HepG2 (cell line): ENCODE measurements around the gene CAVIN1. TPM values are rescaled to one million over a fixed set of nuclear protein-coding genes. Genes with fewer than 3 reads are reported as not detected.
A peak's percentile ranks its signal among the peaks of the same experiment; 100 is the strongest.

Source experiments
- DNMT3B ChIP-seq: conservative IDR thresholded peaks from 2 replicates; pipeline ENCODE4 v1.6.1; 2016; ENCODE audit warnings: missing biosample characterization, control low read depth
- FOXO1 ChIP-seq: sonication (generic); formaldehyde crosslinking; IDR thresholded peaks from 2 replicates; pipeline ENCODE4 v1.4.0; 2020; ENCODE audit warnings: missing genetic modification reagents
- FOXP1 ChIP-seq, 2 experiments: fragments of 450-650 bp in 1 of 2; IDR thresholded peaks; 2 replicates each; pipeline ENCODE4 v1.6.1; 2017 to 2018; ENCODE audit warnings: antibody characterized with exemption in 1 of 2
- GATAD1 ChIP-seq: IDR thresholded peaks from 2 replicates; pipeline ENCODE4 v1.6.1; 2016; ENCODE audit warnings: missing genetic modification reagents, missing compliant biosample characterization
- HNF4G ChIP-seq, 2 experiments: sonication (generic) in 1 of 2; formaldehyde crosslinking in 1 of 2; IDR thresholded peaks; 2 replicates each; pipeline versions ENCODE4 v1.4.0 to v1.6.1; 2011 to 2020; ENCODE audit warnings: borderline replicate concordance in 2 of 2, low read depth in 2 of 2, mild to moderate bottlenecking in 2 of 2, low read length in 1 of 2, missing genetic modification reagents in 1 of 2, moderate library complexity in 1 of 2
- JARID2 ChIP-seq: sonication (generic); formaldehyde crosslinking; IDR thresholded peaks from 2 replicates; pipeline ENCODE4 v1.8.1; 2023; ENCODE audit warnings: missing genetic modification reagents, inconsistent platforms; ENCODE audit not compliant: insufficient replicate concordance
- JUND ChIP-seq: sonication (generic); formaldehyde crosslinking; IDR thresholded peaks from 2 replicates; pipeline ENCODE4 v1.8.0; 2022; ENCODE audit warnings: mild to moderate bottlenecking, missing genetic modification reagents
- MBD4 ChIP-seq: IDR thresholded peaks from 2 replicates; pipeline ENCODE4 v1.6.1; 2012; ENCODE audit warnings: low read length, inconsistent platforms, borderline replicate concordance
- NFKBIZ ChIP-seq: IDR thresholded peaks from 2 replicates; pipeline ENCODE4 v1.6.1; 2018; ENCODE audit warnings: missing genetic modification reagents, missing compliant biosample characterization
- SNAPC5 ChIP-seq: sonication (generic); formaldehyde crosslinking; IDR thresholded peaks from 2 replicates; pipeline ENCODE4 v1.8.1; 2023; ENCODE audit warnings: mild to moderate bottlenecking, missing genetic modification reagents, borderline replicate concordance
- SP2 ChIP-seq: sonication (generic); formaldehyde crosslinking; IDR thresholded peaks from 2 replicates; pipeline ENCODE4 v1.5.1; 2020; ENCODE audit warnings: mild to moderate bottlenecking, missing genetic modification reagents
- STAT6 ChIP-seq: sonication (generic); formaldehyde crosslinking; IDR thresholded peaks from 2 replicates; pipeline ENCODE4 v1.4.0; 2020; ENCODE audit warnings: missing genetic modification reagents, mild to moderate bottlenecking, borderline replicate concordance
- TCF7 ChIP-seq: sonication (generic); IDR thresholded peaks from 2 replicates; pipeline ENCODE4 v1.6.1; 2016; ENCODE audit warnings: antibody characterized with exemption, low read depth
- ZNF138 ChIP-seq: sonication (generic); formaldehyde crosslinking; IDR thresholded peaks from 2 replicates; pipeline ENCODE4 v1.5.0; 2020; ENCODE audit warnings: mild to moderate bottlenecking, low read depth, missing genetic modification reagents
- ZNF343 ChIP-seq: sonication (generic); formaldehyde crosslinking; IDR thresholded peaks from 2 replicates; pipeline ENCODE4 v1.4.0; 2020; ENCODE audit warnings: mild to moderate bottlenecking, missing genetic modification reagents
- ZNF382 ChIP-seq: sonication (generic); formaldehyde crosslinking; IDR thresholded peaks from 2 replicates; pipeline ENCODE4 v1.5.0; 2020; ENCODE audit warnings: missing genetic modification reagents, mild to moderate bottlenecking, borderline replicate concordance
- ZNF609 ChIP-seq: sonication (generic); formaldehyde crosslinking; IDR thresholded peaks from 2 replicates; pipeline ENCODE4 v1.4.0; 2020; ENCODE audit warnings: mild to moderate bottlenecking, missing genetic modification reagents, borderline replicate concordance
- ZNF703 ChIP-seq: sonication (generic); formaldehyde crosslinking; IDR thresholded peaks from 2 replicates; pipeline ENCODE4 v1.5.1; 2020; ENCODE audit warnings: missing genetic modification reagents, mild to moderate bottlenecking, moderate library complexity, borderline replicate concordance
- ZNF83 ChIP-seq: sonication (generic); formaldehyde crosslinking; IDR thresholded peaks from 2 replicates; pipeline ENCODE4 v1.4.0; 2020; ENCODE audit warnings: missing genetic modification reagents, mild to moderate bottlenecking, borderline replicate concordance
- polyA plus RNA-seq, 8 experiments: library from polyadenylated mRNA; depleted of rRNA in 3 of 8; stranded (reverse) in 7 of 8; unstranded in 1 of 8; fragments of >200 nt; fragmentation: Illumina TruSeq in 4 of 8; extraction: Trizol in 4 of 8; gene quantifications; 2 replicates each; pipeline versions ENCODE4 v1.2.1 to v1.2.3, GENCODE V29; 2011 to 2016; ENCODE audit warnings: low read depth in 4 of 8, missing spikeins in 1 of 8, mixed read lengths in 1 of 8; ENCODE audit not compliant: insufficient read depth in 1 of 8
- total RNA-seq, 5 experiments: library from RNA; depleted of rRNA; stranded (reverse); fragments of >200 nt; fragmentation: Illumina TruSeq; extraction: Trizol; gene quantifications; 2 replicates each; pipeline ENCODE4 v1.2.3, GENCODE V29; 2016; ENCODE audit warnings: low read depth in 1 of 5
- TF ChIP-seq, protein P1 (sequence below): sonication (generic); formaldehyde crosslinking; conservative IDR thresholded peaks from 2 replicates; pipeline ENCODE4 v1.8.1; 2023; ENCODE audit warnings: missing genetic modification reagents

The CAVIN1 gene
- total and polyA plus RNA-seq, 2 of the 13 experiments (the other 11 are each of a cell fraction or from before 2014, with no cell fraction given) = 15.9 to 25.5 TPM

DNA sequence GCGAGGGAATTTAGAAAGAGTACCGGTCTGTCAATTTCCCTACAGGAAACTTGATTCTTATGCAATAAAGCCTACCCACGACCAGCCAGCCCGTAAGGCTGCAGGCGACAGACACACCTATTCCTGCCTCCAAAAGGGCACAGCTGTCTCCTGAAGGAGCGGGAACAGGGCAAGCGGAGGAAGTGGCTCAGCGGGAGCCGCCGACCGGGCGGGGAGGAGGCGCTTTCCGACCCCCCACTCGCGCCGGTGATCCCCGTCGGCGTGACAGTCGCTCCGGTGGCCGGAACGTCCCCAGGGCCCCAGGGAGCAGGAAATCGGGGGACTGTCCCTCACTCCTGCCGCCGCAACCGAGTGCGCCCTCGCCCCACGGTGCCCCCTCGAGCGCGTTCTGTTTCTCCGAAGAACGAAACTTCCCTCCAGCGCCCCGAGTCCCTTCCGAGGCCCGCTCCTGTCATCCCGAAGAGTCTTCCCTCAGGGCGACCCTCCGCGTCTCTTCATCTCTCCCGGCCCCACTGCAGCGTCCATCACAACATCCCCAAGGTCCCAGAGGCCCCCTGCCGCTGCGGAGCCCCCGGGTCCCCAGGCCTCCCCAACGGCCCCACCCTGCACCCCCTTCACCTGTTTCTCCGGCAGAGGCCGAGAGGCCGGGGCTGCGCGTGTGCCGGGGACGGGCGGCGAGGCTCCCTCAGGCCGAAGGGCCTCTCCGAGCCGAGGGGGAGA is 35.2 kb downstream of the CAVIN1 start (continued):
- TF ChIP-seq ZNF609 (CRISPR knock-in tag) = no peak
- TF ChIP-seq JARID2 = no peak
- TF ChIP-seq HNF4G (IDR thresholded peaks at IDR 0.05; ENCODE audit: borderline replicate concordance, low read depth, low read length) = no peak
- no peak for TF ChIP-seq HNF4G (CRISPR knock-in tag; IDR thresholded peaks at IDR 0.05; ENCODE audit: borderline replicate concordance, low read depth)
- no peak for TF ChIP-seq SNAPC5 (CRISPR knock-in tag)
- TF ChIP-seq GATAD1 (CRISPR knock-in tag) = no peak
- TF ChIP-seq, protein P1, sequence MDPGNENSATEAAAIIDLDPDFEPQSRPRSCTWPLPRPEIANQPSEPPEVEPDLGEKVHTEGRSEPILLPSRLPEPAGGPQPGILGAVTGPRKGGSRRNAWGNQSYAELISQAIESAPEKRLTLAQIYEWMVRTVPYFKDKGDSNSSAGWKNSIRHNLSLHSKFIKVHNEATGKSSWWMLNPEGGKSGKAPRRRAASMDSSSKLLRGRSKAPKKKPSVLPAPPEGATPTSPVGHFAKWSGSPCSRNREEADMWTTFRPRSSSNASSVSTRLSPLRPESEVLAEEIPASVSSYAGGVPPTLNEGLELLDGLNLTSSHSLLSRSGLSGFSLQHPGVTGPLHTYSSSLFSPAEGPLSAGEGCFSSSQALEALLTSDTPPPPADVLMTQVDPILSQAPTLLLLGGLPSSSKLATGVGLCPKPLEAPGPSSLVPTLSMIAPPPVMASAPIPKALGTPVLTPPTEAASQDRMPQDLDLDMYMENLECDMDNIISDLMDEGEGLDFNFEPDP (CRISPR knock-in tag) = 0 out of 2 replicates have a peak, but pooled peaks have one; percentile 83
- TF ChIP-seq SP2 (CRISPR knock-in tag) = no peak
- TF ChIP-seq MBD4 = no peak
- TF ChIP-seq TCF7 = no peak
- no peak for TF ChIP-seq NFKBIZ (CRISPR knock-in tag)
- TF ChIP-seq ZNF343 = no peak
- 0 out of 2 replicates have a peak, but pooled peaks have one; percentile 75 for TF ChIP-seq ZNF138
- no peak for TF ChIP-seq FOXP1 (IDR thresholded peaks at IDR 0.05)
- no peak for TF ChIP-seq FOXP1 (CRISPR knock-in tag; IDR thresholded peaks at IDR 0.05)
- 0 out of 2 replicates have a peak, but pooled peaks have one; percentile 22 for TF ChIP-seq ZNF83 (CRISPR knock-in tag)
- no peak for TF ChIP-seq JUND (CRISPR knock-in tag)
- TF ChIP-seq ZNF382 (CRISPR knock-in tag) = no peak
- TF ChIP-seq DNMT3B (CRISPR knock-in tag) = peak; percentile 24; the same call in 1 of the 2 replicates
- TF ChIP-seq FOXO1 (CRISPR knock-in tag) = no peak
- no peak for TF ChIP-seq ZNF703 (CRISPR knock-in tag)
- TF ChIP-seq STAT6 (CRISPR knock-in tag) = no peak
